H9 (cell line): ENCODE data around the gene KIAA1671. TPM values are rescaled to one million over a fixed set of nuclear protein-coding genes. Genes with fewer than 3 reads are reported as not detected.

Experiments used
- DNase-seq: peaks from one replicate; pipeline ENCODE4 v3.0.0-alpha.2; 2017
- H2AFZ ChIP-seq: one replicate; pipeline ENCODE4 v1.6.1; 2013; ENCODE audit warnings: mild to moderate bottlenecking, low read length, control low read depth, moderate library complexity
- H2AK5ac ChIP-seq: 2 replicates; pipeline ENCODE4 v1.6.1; 2013; ENCODE audit warnings: low read length, control low read depth, mixed read lengths; ENCODE audit not compliant: insufficient read length
- H2BK120ac ChIP-seq: one replicate; pipeline ENCODE4 v1.6.1; 2013; ENCODE audit warnings: low read depth, mild to moderate bottlenecking, low read length, control low read depth, inconsistent platforms; ENCODE audit not compliant: poor library complexity, severe bottlenecking
- H2BK12ac ChIP-seq: 2 replicates; pipeline ENCODE4 v1.6.1; 2013; ENCODE audit warnings: low read length, control low read depth, mixed read lengths, low read depth; ENCODE audit not compliant: insufficient read length
- H2BK15ac ChIP-seq: 2 replicates; pipeline ENCODE4 v1.6.1; 2013; ENCODE audit warnings: low read depth, low read length, control low read depth
- H2BK20ac ChIP-seq: one replicate; pipeline ENCODE4 v1.6.1; 2013; ENCODE audit warnings: low read depth, mild to moderate bottlenecking, low read length, control low read depth, inconsistent platforms; ENCODE audit not compliant: poor library complexity, severe bottlenecking
- H2BK5ac ChIP-seq: 2 replicates; pipeline ENCODE4 v1.6.1; 2013; ENCODE audit warnings: low read length, control low read depth, mixed read lengths; ENCODE audit not compliant: insufficient read length
- H3K14ac ChIP-seq: 2 replicates; pipeline ENCODE4 v1.6.1; 2013; ENCODE audit warnings: low read length, control low read depth; ENCODE audit not compliant: insufficient read depth
- H3K18ac ChIP-seq: 2 replicates; pipeline ENCODE4 v1.6.1; 2013; ENCODE audit warnings: low read depth, mild to moderate bottlenecking, mixed read lengths, low read length, control low read depth; ENCODE audit not compliant: insufficient read length
- H3K23ac ChIP-seq: 2 replicates; pipeline ENCODE4 v1.6.1; 2013; ENCODE audit warnings: low read length, control low read depth, mixed read lengths, low read depth; ENCODE audit not compliant: insufficient read length
- H3K23me2 ChIP-seq: 2 replicates; pipeline ENCODE4 v1.6.1; 2013; ENCODE audit warnings: low read depth, mild to moderate bottlenecking, mixed read lengths, low read length, control low read depth; ENCODE audit not compliant: insufficient read length, poor library complexity, severe bottlenecking
- H3K27ac ChIP-seq: 2 replicates; pipeline ENCODE4 v1.5.1; 2013; ENCODE audit warnings: low read length, control low read depth, mixed read lengths, low read depth; ENCODE audit not compliant: insufficient read length
- H3K27me3 ChIP-seq: 2 replicates; pipeline ENCODE4 v1.6.1; 2013; ENCODE audit warnings: low read length, control low read depth, inconsistent platforms; ENCODE audit not compliant: insufficient read depth
- H3K4ac ChIP-seq: 2 replicates; pipeline ENCODE4 v1.6.1; 2013; ENCODE audit warnings: low read depth, mild to moderate bottlenecking, control low read depth, inconsistent platforms, low read length, moderate library complexity
- H3K4me1 ChIP-seq: 2 replicates; pipeline ENCODE4 v1.6.1; 2013; ENCODE audit warnings: low read length, control low read depth, inconsistent platforms; ENCODE audit not compliant: insufficient read depth
- H3K4me2 ChIP-seq: 2 replicates; pipeline ENCODE4 v1.6.1; 2013; ENCODE audit warnings: low read length, control low read depth, mixed read lengths; ENCODE audit not compliant: insufficient read length, insufficient read depth
- H3K56ac ChIP-seq: 2 replicates; pipeline ENCODE4 v1.6.1; 2013; ENCODE audit warnings: low read depth, mild to moderate bottlenecking, mixed read lengths, low read length, control low read depth; ENCODE audit not compliant: insufficient read length
- H3K79me1 ChIP-seq: 2 replicates; pipeline ENCODE4 v1.6.1; 2013; ENCODE audit warnings: low read depth, mild to moderate bottlenecking, moderate library complexity, low read length, control low read depth, inconsistent platforms; ENCODE audit not compliant: insufficient read depth, poor library complexity, severe bottlenecking
- H3K79me2 ChIP-seq: 2 replicates; pipeline ENCODE4 v1.6.1; 2013; ENCODE audit warnings: low read length, control low read depth, inconsistent platforms; ENCODE audit not compliant: insufficient read depth
- H3K9ac ChIP-seq: 2 replicates; pipeline ENCODE4 v1.6.1; 2013; ENCODE audit warnings: low read length, control low read depth, mixed read lengths; ENCODE audit not compliant: insufficient read length; ENCODE audit errors: extremely low read depth
- H3K9me3 ChIP-seq: one replicate; pipeline ENCODE4 v1.6.1; 2013; ENCODE audit warnings: low read depth, low read length, inconsistent platforms; ENCODE audit not compliant: control insufficient read depth
- H3T11ph ChIP-seq: one replicate; pipeline ENCODE4 v1.6.1; 2013; ENCODE audit warnings: mild to moderate bottlenecking, low read length, control low read depth, inconsistent platforms
- H4K20me1 ChIP-seq: one replicate; pipeline ENCODE4 v1.6.1; 2013; ENCODE audit not compliant: control insufficient read depth, insufficient read length, insufficient read depth
- H4K5ac ChIP-seq: 2 replicates; pipeline ENCODE4 v1.6.1; 2013; ENCODE audit warnings: low read depth, mild to moderate bottlenecking, mixed read lengths, low read length, control low read depth; ENCODE audit not compliant: insufficient read length
- H4K8ac ChIP-seq: replicated peaks from 2 replicates; pipeline ENCODE4 v1.6.1; 2013; ENCODE audit warnings: low read length, control low read depth, mixed read lengths, low read depth; ENCODE audit not compliant: insufficient read length
- H4K91ac ChIP-seq: 2 replicates; pipeline ENCODE4 v1.6.1; 2013; ENCODE audit warnings: low read depth, mild to moderate bottlenecking, moderate library complexity, mixed read lengths, low read length, control low read depth; ENCODE audit not compliant: insufficient read length
- H3K27ac Mint-ChIP-seq, 3 experiments: 2 replicates in 2 of 3; 3 replicates in 1 of 3; pipeline ENCODE4 v1.8.0; 2020 to 2021; ENCODE audit warnings: mixed read lengths in 3 of 3, mild to moderate bottlenecking in 1 of 3, moderate library complexity in 1 of 3
- H3K27me3 Mint-ChIP-seq: 2 replicates; pipeline ENCODE4 v1.8.0; 2021; ENCODE audit warnings: low read depth, mild to moderate bottlenecking, moderate library complexity, mixed read lengths
- H3K36me3 Mint-ChIP-seq, 3 experiments: 2 replicates in 2 of 3; 3 replicates in 1 of 3; pipeline ENCODE4 v1.8.0; 2020 to 2021; ENCODE audit warnings: low read depth in 3 of 3, mixed read lengths in 3 of 3; ENCODE audit not compliant: insufficient read depth in 1 of 3
- H3K4me1 Mint-ChIP-seq, 2 experiments: 2 replicates each; pipeline ENCODE4 v1.8.0; 2020; ENCODE audit warnings: mixed read lengths in 2 of 2
- H3K4me3 Mint-ChIP-seq, 2 experiments: 2 replicates in 1 of 2; 3 replicates in 1 of 2; pipeline ENCODE4 v1.8.0; 2020 to 2021; ENCODE audit warnings: mild to moderate bottlenecking in 2 of 2, mixed read lengths in 2 of 2, moderate library complexity in 1 of 2
- H3K9me3 Mint-ChIP-seq, 2 experiments: 2 replicates in 1 of 2; 3 replicates in 1 of 2; pipeline ENCODE4 v1.8.0; 2020; ENCODE audit warnings: mild to moderate bottlenecking in 2 of 2, mixed read lengths in 2 of 2, moderate library complexity in 1 of 2
- CTCF ChIP-seq: fragments of 200-600 bp; sonication (generic); conservative IDR thresholded peaks from 3 replicates; pipeline ENCODE4 v1.8.0; 2021; ENCODE audit warnings: antibody characterized with exemption, mild to moderate bottlenecking
- WGBS: extraction: QIAGEN DNeasy Blood & Tissue Kit; methylation state at CpG from one replicate; pipeline ENCODE4 v1.1.7; 2013; ENCODE audit warnings: missing lambda C conversion rate, low lambda C conversion rate, mixed read lengths; ENCODE audit not compliant: insufficient read length; ENCODE audit errors: extremely low coverage; 5-methylcytosine and 5-hydroxymethylcytosine counted together
- total RNA-seq: library from RNA; stranded (reverse); gene quantifications from 2 replicates; pipeline ENCODE4 v1.2.1, GENCODE V29; 2021

The KIAA1671 gene
- total RNA-seq, 1 experiment from 2014 or later, result 22.6 TPM

- Histone ChIP-seq H3K79me1 (no peaks in the 10 kb centered on the region), H2BK5ac (no peak overlapping the region), H3K18ac (no peak overlapping the region), H3K23ac (no peak overlapping the region), H2BK20ac (no peak overlapping the region), H4K5ac (no peak overlapping the region), H2AFZ (no peak overlapping the region), H3K4me2 (no peak overlapping the region), H2BK15ac (no peak overlapping the region), H3K27ac (no peak overlapping the region), H3K23me2 (no peaks in the 10 kb centered on the region), H3K9me3 (no peaks in the 10 kb centered on the region), H3K4me1 (no peaks in the 10 kb centered on the region; the same call in 1 of the 2 replicates), H3T11ph (no peak overlapping the region), H3K9ac (no peak overlapping the region), H2AK5ac (no peak overlapping the region), H4K91ac (no peak overlapping the region), H2BK120ac (no peak overlapping the region), H4K8ac (no peak overlapping the region), H4K20me1 (no peaks in the 10 kb centered on the region), H3K27me3 (no peaks in the 10 kb centered on the region), H2BK12ac (no peak overlapping the region), H3K4ac (no peak overlapping the region), H3K79me2 (no peaks in the 10 kb centered on the region), H3K14ac (no peak overlapping the region), H3K56ac (no peak overlapping the region)
- H3K27me3 Mint-ChIP-seq, result no peaks in the 10 kb centered on the region
- peaks cover 11 to 17% of the 10 kb centered on the region in 2 experiments for H3K4me1 Mint-ChIP-seq
- no peaks in the 10 kb centered on the region for H3K9me3 Mint-ChIP-seq
- H3K36me3 Mint-ChIP-seq, result peaks cover 0 to 11% (median 0%) of the 10 kb centered on the region in 3 experiments; a peak in 3 of 7 replicates
- no peak overlapping the region; a peak in 1 of 7 replicates for H3K27ac Mint-ChIP-seq
- no peak for DNase-seq
- no peak for TF ChIP-seq CTCF
- no CpG with 5 or more reads among the region's 8 CpGs for WGBS
- no peak overlapping the region for H3K4me3 Mint-ChIP-seq
These were observed 9.6 kb downstream of the KIAA1671 start for GRCh38 chr22:24962094-24962493.
